ENCODE data around the gene RFNG.

GRCh38 chr17:82031885-82032627, 19.6 kb downstream of the RFNG start:
- no peak for TF ChIP-seq CTCF (IDR thresholded peaks at IDR 0.05)
- TF ChIP-seq POLR2A (IDR thresholded peaks at IDR 0.05), result no peak
